Activated CD4-positive, alpha-beta T cell treated with anti-CD3 and anti-CD28 coated beads, Interleukin-2, amount 10 ng/mL, durations not matched to agents 7 days and 5 days (primary cell): ENCODE measurements around the gene NUP210L. TPM values are rescaled to one million over a fixed set of nuclear protein-coding genes. Genes with fewer than 3 reads are reported as not detected.

ENCODE experiments used
- CTCF ChIA-PET: fragments of 350-600 bp; sonication (Branson Sonifier 250); formaldehyde crosslinking; loops from one replicate; lab custom pipeline; 2021; ENCODE audit warnings: antibody characterized with exemption; lab: Charles Lee
- POLR2A ChIA-PET: fragments of 350-600 bp; sonication (Branson Sonifier 250); formaldehyde crosslinking; loops from one replicate; lab custom pipeline; 2021; ENCODE audit warnings: antibody characterized with exemption; lab: Charles Lee
- DNase-seq: peaks from one replicate; pipeline ENCODE4 v3.0.0-alpha.2; 2020
- H3K27ac Mint-ChIP-seq: one replicate; pipeline ENCODE4 v1.8.0; 2021; ENCODE audit warnings: mild to moderate bottlenecking, moderate library complexity, mixed read lengths
- H3K27me3 Mint-ChIP-seq: one replicate; pipeline ENCODE4 v1.8.0; 2021; ENCODE audit warnings: mixed read lengths
- H3K36me3 Mint-ChIP-seq: one replicate; pipeline ENCODE4 v1.8.0; 2021; ENCODE audit warnings: low read depth, mixed read lengths
- H3K4me1 Mint-ChIP-seq: one replicate; pipeline ENCODE4 v1.8.0; 2021; ENCODE audit warnings: mixed read lengths
- H3K4me3 Mint-ChIP-seq: one replicate; pipeline ENCODE4 v1.8.0; 2021; ENCODE audit warnings: mild to moderate bottlenecking, moderate library complexity, mixed read lengths
- H3K9me3 Mint-ChIP-seq: one replicate; pipeline ENCODE4 v1.8.0; 2021; ENCODE audit warnings: mixed read lengths
- total RNA-seq, 2 experiments: library from RNA; stranded (reverse); gene quantifications; one replicate each; pipeline ENCODE4 v1.2.3, GENCODE V29; 2021

The NUP210L gene
- total RNA-seq: under 1 TPM; 0.04 to 0.12 TPM

DNA sequence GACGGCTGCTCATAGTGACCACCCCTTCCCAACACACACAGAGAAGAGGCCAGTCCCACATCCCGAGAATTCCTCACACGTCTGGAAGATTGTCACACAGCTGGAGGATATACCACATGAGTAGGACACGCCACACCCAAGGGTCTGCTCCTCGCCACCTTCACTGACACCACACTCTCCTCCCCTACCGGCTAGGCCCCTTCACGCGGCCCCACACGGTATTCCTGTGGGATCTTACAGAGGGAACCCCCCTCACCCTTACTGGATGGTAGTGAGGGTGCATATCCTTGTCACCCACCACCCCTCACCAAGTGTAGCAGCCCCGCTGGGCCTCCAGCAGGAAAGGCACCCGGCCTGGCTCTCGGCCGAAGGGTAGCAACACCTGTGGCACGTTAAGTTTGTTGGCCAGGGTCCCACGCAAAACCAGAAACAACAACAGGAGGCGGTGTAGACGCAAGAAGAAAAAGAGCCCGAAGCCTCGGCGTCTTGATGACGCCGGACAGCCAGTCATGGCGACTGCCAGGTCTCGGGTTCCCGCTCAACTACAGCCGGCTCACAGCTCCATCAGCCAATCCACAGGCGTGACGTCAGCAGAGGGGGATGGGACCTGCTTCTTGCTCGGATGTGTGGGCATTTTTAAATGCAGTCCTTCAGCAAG lies at the start of gene NUP210L:
NUP210L (minus strand) TSS at position 540 of the 658 bp plus-strand sequence.
- Mint-ChIP-seq H3K4me1 (peaks cover 57% of the 10 kb centered on the region), H3K9me3 (peaks cover 8% of the 10 kb centered on the region), H3K27ac (peak within 1 kb of the TSS; percentile 80), H3K27me3 (no peaks in the 10 kb centered on the region), H3K36me3 (peaks cover 62% of the 10 kb centered on the region), H3K4me3 (no peak within 1 kb of the TSS)
- CTCF ChIA-PET: interaction anchor here (0.7 kb wide), 1 partner anchor 18 kb away, joined by 3 read pairs; no protein-coding TSS in a partner anchor
- POLR2A ChIA-PET: no interaction called here
- DNase-seq: no peak

DNA sequence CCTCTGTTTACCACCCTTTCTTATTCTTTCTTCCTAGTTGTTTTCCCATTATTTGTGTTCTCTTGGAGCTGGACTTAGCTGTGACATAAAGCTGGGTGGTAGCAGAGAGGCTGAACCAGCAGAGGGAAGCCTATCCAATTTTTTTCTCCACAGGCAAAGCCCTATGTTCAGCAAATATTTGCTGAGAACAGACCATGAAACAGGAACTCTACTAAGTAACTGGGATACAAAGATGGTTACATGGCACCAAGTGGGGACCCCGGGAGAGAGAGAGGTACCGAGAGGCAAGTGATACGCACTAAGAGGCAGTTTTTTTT lies 44.6 kb upstream of the NUP210L start:
- peaks cover 7% of the 10 kb centered on the region for H3K27me3 Mint-ChIP-seq
- no peak overlapping the region for H3K4me3 Mint-ChIP-seq
- H3K9me3 Mint-ChIP-seq: no peaks in the 10 kb centered on the region
- CTCF ChIA-PET: interaction anchor here (0.7 to 1.7 kb wide), 10 partner anchors 7 to 344 kb away, joined by 3 to 9 read pairs (median 3); partner anchors contain the start of gene TPM3
- no peaks in the 10 kb centered on the region for H3K36me3 Mint-ChIP-seq
- POLR2A ChIA-PET: no interaction called here
- DNase-seq: no peak
- H3K27ac Mint-ChIP-seq: no peak overlapping the region
- H3K4me1 Mint-ChIP-seq: peaks cover 1% of the 10 kb centered on the region

- ChIA-PET CTCF (interaction anchor here (0.7 to 1.7 kb wide), 10 partner anchors 13 to 344 kb away, joined by 3 to 9 read pairs (median 3); no protein-coding TSS in a partner anchor), POLR2A (no interaction called here)
- no peaks in the 10 kb centered on the region for H3K9me3 Mint-ChIP-seq
- H3K36me3 Mint-ChIP-seq: no peaks in the 10 kb centered on the region
- no peak overlapping the region for H3K27ac Mint-ChIP-seq
- DNase-seq: peak; percentile 67
- H3K4me1 Mint-ChIP-seq: peaks cover 5% of the 10 kb centered on the region
- H3K4me3 Mint-ChIP-seq: no peak overlapping the region
- H3K27me3 Mint-ChIP-seq: peaks cover 10% of the 10 kb centered on the region
These were observed 44.1 kb upstream of the NUP210L start for GRCh38 chr1:154198756-154199562.

- Mint-ChIP-seq H3K4me1 (peaks cover 5% of the 10 kb centered on the region), H3K9me3 (no peaks in the 10 kb centered on the region), H3K27ac (no peak overlapping the region), H3K27me3 (peaks cover 47% of the 10 kb centered on the region), H3K4me3 (no peak overlapping the region), H3K36me3 (peaks cover 2% of the 10 kb centered on the region)
- ChIA-PET CTCF (interaction anchor here (0.6 to 1.3 kb wide), 3 partner anchors 9 to 238 kb away, joined by 3 read pairs; no protein-coding TSS in a partner anchor), POLR2A (no interaction called here)
- no peak for DNase-seq
These were observed 38.9 kb upstream of the NUP210L start for GRCh38 chr1:154193821-154194220.

DNA sequence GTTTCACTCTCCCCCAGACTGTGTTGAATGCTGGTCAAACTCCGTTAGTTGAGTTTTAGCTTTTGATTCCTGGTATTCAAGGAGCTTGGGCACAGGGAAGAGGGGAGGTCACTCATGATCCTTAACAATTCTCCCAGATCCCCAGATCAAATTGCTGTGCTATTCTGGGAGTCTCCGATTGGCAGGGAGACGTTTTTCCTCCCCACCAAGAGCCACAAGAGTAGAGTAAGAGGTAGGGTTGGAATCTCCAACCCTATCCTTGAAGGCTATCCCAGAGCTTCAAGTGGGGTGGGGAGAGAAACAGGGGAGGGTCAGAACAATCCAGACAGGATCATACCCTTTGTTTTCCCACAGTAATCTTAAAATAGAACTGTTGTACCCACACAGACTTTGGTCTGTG lies 37.6 kb upstream of the NUP210L start:
- peaks cover 48% of the 10 kb centered on the region for H3K27me3 Mint-ChIP-seq
- POLR2A ChIA-PET: no interaction called here
- CTCF ChIA-PET: interaction anchor here (1.1 to 1.6 kb wide), 5 partner anchors 8 to 102 kb away, joined by 3 to 9 read pairs (median 3); no protein-coding TSS in a partner anchor
- DNase-seq: no peak
- no peak overlapping the region for H3K27ac Mint-ChIP-seq
- H3K9me3 Mint-ChIP-seq: no peaks in the 10 kb centered on the region
- H3K4me1 Mint-ChIP-seq: peaks cover 4% of the 10 kb centered on the region
- H3K4me3 Mint-ChIP-seq: no peak overlapping the region
- peaks cover 2% of the 10 kb centered on the region for H3K36me3 Mint-ChIP-seq

GRCh38 chr1:154191990-154192461 lies 37.2 kb upstream of the NUP210L start, which contains the start of gene TPM3:
TPM3 (minus strand) TSS chr1:154192100; CDS start chr1:154192018, 82 bp downstream.
- Mint-ChIP-seq H3K9me3 (no peaks in the 10 kb centered on the region), H3K27ac (no peak within 1 kb of the TSS), H3K4me1 (peaks cover 4% of the 10 kb centered on the region), H3K27me3 (peaks cover 51% of the 10 kb centered on the region), H3K4me3 (no peak within 1 kb of the TSS), H3K36me3 (peaks cover 2% of the 10 kb centered on the region)
- POLR2A ChIA-PET: no interaction called here
- CTCF ChIA-PET: interaction anchor here (0.5 to 1.6 kb wide), 6 partner anchors 8 to 163 kb away, joined by 3 to 9 read pairs (median 3); no protein-coding TSS in a partner anchor
- no peak for DNase-seq

DNA sequence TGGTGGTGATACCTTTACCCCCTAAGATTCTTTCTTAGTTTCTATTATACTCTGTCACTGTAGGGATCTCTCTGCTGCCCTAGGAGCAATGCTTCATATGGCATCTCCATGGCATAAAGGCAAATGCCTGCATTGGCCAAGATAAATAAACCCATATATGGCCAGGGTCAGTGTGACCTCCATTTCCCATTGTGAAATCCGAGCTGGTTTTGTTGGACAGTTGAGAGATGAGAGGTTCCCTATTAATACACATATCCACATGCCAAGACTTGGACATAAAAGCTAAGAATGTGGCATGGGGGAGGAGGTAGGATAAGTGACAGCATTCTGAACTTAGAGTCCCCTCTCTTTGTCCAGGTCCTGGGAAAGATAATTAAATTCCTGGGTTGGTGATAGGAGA lies 35.7 kb upstream of the NUP210L start:
- Mint-ChIP-seq H3K27me3 (peaks cover 53% of the 10 kb centered on the region), H3K36me3 (peaks cover 2% of the 10 kb centered on the region), H3K27ac (no peak overlapping the region), H3K4me1 (peaks cover 10% of the 10 kb centered on the region), H3K9me3 (no peaks in the 10 kb centered on the region), H3K4me3 (no peak overlapping the region)
- ChIA-PET POLR2A (no interaction called here), CTCF (interaction anchor here (1.0 to 1.4 kb wide), 2 partner anchors 21 to 144 kb away, joined by 3 to 4 read pairs; no protein-coding TSS in a partner anchor)
- no peak for DNase-seq

DNA sequence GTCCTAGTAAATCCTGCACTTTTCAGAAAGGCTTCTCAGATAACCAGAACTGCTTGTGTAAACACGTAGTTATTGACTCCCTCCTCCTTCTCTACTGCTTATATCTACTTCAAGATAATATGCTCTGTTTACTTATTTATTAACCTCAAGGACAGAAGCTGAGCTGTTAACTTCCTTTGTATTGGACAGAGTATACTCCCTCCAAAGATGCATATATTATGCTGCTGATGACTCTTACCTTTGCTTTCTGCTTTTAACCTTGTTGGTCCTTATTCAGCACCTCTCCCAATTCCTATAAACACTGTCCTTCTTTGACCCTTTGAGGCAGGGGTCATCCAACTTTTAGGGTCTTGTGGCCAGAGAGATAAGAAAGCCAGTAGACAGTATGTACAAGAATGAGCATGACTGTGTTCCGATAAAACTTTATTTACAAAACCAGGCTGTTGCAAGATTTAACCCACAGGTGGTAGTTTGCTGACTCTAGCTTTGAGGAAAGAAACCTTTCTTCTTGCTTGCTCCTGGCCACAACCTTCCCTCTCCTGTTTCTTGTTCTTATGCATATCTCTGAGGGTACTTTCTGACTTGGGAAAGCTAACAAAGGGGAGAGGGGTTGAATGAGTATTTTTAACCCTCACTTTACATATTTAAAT lies 32.1 kb upstream of the NUP210L start:
- H3K4me1 Mint-ChIP-seq: peaks cover 13% of the 10 kb centered on the region
- POLR2A ChIA-PET: no interaction called here
- CTCF ChIA-PET: interaction anchor here (1.3 kb wide), 1 partner anchor 9 kb away, joined by 4 read pairs; no protein-coding TSS in a partner anchor
- H3K27me3 Mint-ChIP-seq: peaks cover 24% of the 10 kb centered on the region
- H3K4me3 Mint-ChIP-seq: no peak overlapping the region
- H3K9me3 Mint-ChIP-seq: no peaks in the 10 kb centered on the region
- DNase-seq: no peak
- H3K36me3 Mint-ChIP-seq: peaks cover 7% of the 10 kb centered on the region
- H3K27ac Mint-ChIP-seq: no peak overlapping the region

DNA sequence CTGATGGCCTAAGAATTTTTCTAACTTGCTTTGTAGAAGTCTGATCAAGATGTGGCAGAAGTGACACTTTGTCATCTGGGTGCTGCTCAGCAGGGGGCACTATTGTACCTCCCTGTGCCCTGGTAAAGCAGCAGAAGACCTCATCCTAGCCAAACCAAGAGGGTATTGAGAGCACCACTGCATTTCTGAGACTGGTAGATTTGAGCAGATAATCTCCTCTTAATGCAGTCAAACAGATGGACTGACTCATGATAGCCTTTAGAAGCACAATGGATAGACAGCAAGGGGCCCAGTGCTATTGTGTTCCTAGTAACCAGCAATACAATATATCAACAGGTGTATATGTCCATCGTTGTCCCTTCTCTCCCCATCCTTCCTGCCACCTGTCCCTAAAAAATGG lies 31.3 kb upstream of the NUP210L start:
- POLR2A ChIA-PET: no interaction called here
- Mint-ChIP-seq H3K9me3 (no peaks in the 10 kb centered on the region), H3K4me3 (no peak overlapping the region), H3K36me3 (peaks cover 15% of the 10 kb centered on the region), H3K27ac (no peak overlapping the region), H3K4me1 (peaks cover 19% of the 10 kb centered on the region), H3K27me3 (peaks cover 16% of the 10 kb centered on the region)
- peak; percentile 75 for DNase-seq
- CTCF ChIA-PET: interaction anchor here (0.6 to 1.3 kb wide), 3 partner anchors 9 to 167 kb away, joined by 3 to 5 read pairs (median 4); no protein-coding TSS in a partner anchor

GRCh38 chr1:154183046-154183915 lies 28.4 kb upstream of the NUP210L start:
- H3K36me3 Mint-ChIP-seq: peaks cover 40% of the 10 kb centered on the region
- peak overlapping the region; percentile 92 for H3K27ac Mint-ChIP-seq
- peak; percentile 96 for DNase-seq
- ChIA-PET CTCF (no interaction called here), POLR2A (interaction anchor here (0.6 kb wide), 1 partner anchor 206 kb away, joined by 3 read pairs; the partner anchor contains the start of gene JTB)
- H3K4me1 Mint-ChIP-seq: peaks cover 47% of the 10 kb centered on the region
- no peaks in the 10 kb centered on the region for H3K9me3 Mint-ChIP-seq
- peak overlapping the region; percentile 99 for H3K4me3 Mint-ChIP-seq
- peaks cover 6% of the 10 kb centered on the region for H3K27me3 Mint-ChIP-seq

GRCh38 chr1:154182344-154183045 lies 27.6 kb upstream of the NUP210L start:
- peak; percentile 89 for DNase-seq
- ChIA-PET POLR2A (interaction anchor here (0.6 to 2.8 kb wide), 3 partner anchors 25 to 205 kb away, joined by 3 to 7 read pairs (median 3); partner anchors contain the start of gene JTB), CTCF (interaction anchor here (0.6 to 2.4 kb wide), 3 partner anchors 10 to 29 kb away, joined by 3 to 9 read pairs (median 4); partner anchors contain the start of gene TPM3)
- H3K36me3 Mint-ChIP-seq: peaks cover 46% of the 10 kb centered on the region
- peak overlapping the region; percentile 92 for H3K27ac Mint-ChIP-seq
- H3K27me3 Mint-ChIP-seq: peaks cover 5% of the 10 kb centered on the region
- H3K4me3 Mint-ChIP-seq: peak overlapping the region; percentile 99
- peaks cover 54% of the 10 kb centered on the region for H3K4me1 Mint-ChIP-seq
- no peaks in the 10 kb centered on the region for H3K9me3 Mint-ChIP-seq
